HG03175 (cell line): ENCODE measurements around the gene PEX1.
"Not testable (repeated sequence)": the region's sequence is repeated elsewhere in the genome, so short reads cannot be mapped to it uniquely, and the experiment has no call there.

ENCODE experiments used
- ATAC-seq: cut with Tn5 transposase; IDR thresholded peaks from one replicate; pipeline ENCODE4 v1.9.1; 2021; ENCODE audit warnings: mild to moderate bottlenecking, moderate library complexity; ENCODE audit not compliant: unreplicated experiment

PEX1 gene

DNA sequence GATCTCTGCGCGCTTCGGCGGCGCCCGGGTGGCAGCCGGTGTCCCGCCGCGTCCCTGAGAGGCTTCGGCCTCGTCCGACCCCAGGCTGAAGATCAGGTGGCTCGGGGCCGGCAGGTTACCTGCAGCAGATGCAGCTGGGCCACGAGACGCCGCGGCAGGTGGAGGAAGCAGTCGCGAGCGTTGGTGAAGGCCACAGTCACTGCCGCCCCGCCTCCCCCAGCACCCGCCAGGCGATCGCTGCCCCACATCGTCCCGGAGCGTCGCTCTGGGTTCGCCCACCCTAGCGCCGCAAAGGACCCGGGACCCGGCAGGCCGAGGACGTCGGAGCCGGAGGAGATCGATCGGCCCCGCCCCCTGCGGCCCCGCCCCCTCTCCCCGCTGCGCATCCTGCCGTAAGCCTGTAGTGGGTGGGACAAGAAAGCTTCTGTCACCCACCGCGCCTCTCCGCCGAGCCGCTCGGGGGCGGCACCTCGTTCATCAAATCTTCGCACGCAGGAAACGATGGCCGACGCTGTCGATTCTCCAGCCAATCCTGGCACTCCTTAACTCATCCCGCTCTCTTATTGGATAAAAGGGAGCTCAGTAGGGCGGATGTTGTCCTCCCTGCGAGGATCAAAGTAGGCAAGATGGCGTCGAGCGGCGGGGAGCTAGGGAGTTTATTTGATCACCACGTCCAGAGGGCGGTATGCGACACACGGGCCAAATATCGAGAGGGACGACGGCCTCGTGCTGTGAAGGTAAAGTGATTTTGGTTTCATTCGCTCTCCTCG, at the start of gene PEX1, which contains the start of gene RBM48:
Gene PEX1 (minus strand): TSS at position 333 of the 770 bp plus-strand sequence. CDS start 85 bp downstream, at position 248.
Gene RBM48 (plus strand): TSS at position 608 of the 770 bp plus-strand sequence. CDS start 19 bp downstream, at position 627.
- ATAC-seq = peak; percentile 93

DNA sequence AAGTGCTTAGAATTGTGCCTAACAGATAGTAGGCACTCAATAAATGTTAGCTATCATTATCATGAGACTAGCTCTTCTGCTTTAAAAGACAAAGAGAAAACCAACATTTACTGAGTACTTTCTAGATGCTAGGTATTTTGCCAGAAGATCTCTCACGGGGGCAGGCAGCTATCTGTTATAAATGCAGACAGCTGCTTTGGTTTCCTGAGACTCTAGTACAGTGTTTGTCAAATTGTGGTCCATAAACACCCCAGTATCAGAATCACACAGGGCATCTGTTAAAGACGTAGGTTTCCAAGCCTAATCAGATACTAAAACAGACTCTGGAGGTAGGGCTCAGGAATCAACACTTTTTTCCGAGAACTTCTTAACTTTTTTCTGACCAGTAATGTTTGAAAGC, 48.0 kb upstream of the PEX1 start:
- ATAC-seq = no peak

DNA sequence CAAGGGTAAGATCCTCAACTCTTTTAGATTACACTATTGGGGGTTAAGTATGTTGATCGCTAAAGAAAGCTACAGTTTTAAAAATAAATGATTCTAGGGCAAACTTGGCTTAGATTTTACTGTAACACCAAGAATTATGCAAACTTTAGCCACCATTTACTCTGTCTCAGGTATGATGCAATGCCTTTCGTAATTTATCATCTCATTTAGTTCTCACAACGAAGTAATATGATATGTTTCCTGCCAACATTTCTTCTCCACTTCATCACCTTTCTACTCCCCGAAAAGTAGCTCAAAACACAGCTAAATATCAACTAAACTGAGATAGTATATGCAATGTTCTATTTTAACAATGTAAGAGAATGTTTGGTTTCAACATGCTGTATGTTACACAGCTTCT, 40.8 kb upstream of the PEX1 start:
- no peak for ATAC-seq

DNA sequence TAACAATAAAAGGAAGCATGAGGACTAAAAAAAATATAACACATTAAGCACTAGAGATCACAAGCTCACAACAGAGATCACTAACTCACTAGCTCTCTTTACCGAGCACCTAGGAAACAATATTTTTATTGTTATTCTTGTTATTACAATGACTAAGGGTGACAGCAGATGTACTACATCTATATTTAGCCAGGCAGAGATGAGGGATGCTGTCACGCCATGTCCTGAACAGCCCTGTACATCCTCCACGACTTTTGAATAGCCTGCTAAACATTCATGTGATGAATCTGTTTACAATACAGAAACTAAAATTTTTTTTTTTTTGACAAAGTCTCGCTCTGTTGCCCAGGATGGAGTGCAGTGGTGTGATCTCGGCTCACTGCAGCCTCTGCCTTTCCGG, 39.1 kb upstream of the PEX1 start:
- ATAC-seq = no peak

GRCh38 chr7:92563345-92563744, 35.0 kb upstream of the PEX1 start:
- no peak for ATAC-seq

DNA sequence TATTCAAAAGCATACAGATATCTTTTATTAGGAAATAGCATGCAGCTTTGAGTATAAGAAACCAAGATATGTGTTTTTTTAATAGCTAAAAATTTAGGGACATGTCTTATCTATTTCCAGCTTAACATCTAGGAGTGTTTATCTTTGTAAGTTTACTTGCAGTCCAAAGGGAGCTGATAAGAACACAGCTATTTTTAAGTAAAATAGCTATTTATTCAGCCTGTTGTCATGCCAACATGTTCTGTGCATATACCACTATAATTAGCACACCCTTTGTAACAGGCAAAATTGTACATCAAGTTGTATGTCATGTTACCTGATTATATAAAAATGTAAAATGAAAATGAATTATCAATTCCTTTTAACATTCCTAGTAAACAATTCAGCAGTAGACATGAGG, 32.3 kb upstream of the PEX1 start:
- no peak for ATAC-seq

DNA sequence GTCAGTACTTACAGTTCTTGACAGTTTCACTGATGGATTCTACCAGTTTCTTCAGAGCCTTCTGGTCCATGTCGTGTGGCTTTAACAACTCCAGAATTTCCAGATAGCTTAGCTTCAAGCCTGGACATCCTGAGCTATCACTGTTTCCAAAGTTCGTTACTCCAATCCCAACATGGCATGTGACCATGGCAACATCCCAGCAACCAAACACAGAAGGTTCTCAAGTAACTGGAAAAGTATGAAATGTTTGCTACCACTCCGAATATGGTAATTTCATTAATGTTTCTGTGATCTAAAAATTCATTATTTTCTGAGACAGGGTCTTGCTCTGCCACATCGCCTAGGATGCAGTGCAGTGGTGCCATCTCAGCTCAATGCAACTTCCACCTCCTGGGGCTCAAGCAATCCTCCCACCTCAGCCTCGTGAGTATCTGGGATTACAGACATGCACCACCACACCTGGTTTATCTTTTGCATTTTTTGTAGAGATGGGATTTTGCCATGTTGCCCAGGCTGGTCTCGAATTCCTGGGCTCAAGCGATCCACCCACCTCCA, 29.6 kb upstream of the PEX1 start:
- no peak for ATAC-seq

GRCh38 chr7:92557249-92557648, 28.9 kb upstream of the PEX1 start:
- ATAC-seq = no peak

- no peak for ATAC-seq
Measured at GRCh38 chr7:92550194-92550593, 21.9 kb upstream of the PEX1 start.

DNA sequence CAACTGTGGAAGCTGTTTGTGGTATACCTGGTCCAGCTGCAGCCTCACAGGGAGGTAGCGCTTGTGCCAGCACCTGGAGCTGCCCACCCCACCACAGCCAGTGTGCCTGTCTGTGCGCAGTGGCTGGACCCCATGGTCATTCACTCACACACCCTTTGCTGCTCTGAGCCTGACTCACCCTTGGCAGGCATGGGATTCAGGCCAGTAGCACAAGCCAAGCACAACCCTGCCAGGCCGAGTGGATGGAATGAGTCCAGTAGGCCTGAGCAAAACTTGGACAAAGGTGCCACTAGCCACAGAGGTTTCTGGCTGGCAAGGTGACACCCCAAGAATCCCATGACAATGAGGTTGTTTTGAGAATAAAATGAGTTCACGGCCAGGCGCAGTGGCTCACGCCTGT, 19.3 kb upstream of the PEX1 start:
- ATAC-seq = no peak

- no peak for ATAC-seq
Measured at GRCh38 chr7:92546856-92547497, 18.7 kb upstream of the PEX1 start.

- not testable (repeated sequence) for ATAC-seq
Measured at GRCh38 chr7:92545116-92545515, 16.8 kb upstream of the PEX1 start.

DNA sequence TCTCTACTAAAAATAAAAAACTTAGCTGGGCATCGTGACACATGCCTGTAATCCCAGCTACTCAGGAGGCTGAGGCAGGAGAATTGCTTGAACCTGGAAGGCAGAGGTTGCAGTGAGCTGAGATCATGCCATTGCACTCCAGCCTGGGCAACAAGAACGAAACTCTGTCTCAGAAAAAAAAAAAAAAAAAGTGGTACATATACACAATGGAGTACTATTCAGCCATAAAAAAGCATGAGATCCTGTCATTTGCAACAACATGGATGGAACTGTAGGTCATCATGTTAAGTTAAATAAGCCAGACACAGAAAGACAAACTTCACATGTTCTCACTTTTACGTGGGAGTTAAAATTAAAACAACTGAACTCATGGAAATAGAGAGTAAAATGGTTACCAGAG, 15.2 kb upstream of the PEX1 start:
- not testable (repeated sequence) for ATAC-seq

GRCh38 chr7:92534572-92534971, 6.3 kb upstream of the PEX1 start:
- ATAC-seq = no peak

DNA sequence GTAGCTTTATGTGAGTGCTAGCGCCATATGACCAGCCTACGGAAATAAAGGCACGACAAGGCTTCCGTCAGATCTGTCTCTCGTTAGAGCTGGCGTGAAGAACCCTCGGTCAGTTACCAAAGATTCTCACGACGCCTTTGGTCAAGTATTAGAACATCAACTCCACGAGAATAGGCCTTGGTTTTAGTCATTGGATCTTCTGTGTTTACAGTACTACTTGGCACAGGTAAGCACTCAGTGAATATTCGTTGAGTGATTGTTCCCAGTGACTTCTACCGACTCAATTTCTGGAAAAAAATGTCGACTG, 591 bp upstream of the PEX1 start:
- no peak for ATAC-seq

GRCh38 chr7:92527300-92528187, 776 bp downstream of the PEX1 start:
- peak; percentile 38 for ATAC-seq

DNA sequence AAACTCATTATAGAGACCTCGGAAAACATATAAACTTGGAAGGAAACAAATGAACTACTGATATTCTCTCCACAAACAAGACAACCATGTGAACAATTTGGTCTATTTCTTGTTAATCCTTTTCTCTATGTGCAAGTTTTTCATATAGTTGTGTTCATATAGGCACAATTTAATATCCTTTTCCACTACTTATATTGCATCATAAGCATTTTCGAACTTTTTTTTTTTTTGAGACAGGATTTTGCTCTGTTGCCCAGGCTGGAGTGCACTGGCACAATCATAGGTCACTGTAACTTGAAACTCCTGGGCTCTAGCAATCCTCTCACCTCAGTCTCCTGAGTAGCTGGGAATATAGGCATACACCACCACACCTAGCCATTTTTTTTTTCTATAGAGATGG, 5.2 kb downstream of the PEX1 start:
- no peak for ATAC-seq

DNA sequence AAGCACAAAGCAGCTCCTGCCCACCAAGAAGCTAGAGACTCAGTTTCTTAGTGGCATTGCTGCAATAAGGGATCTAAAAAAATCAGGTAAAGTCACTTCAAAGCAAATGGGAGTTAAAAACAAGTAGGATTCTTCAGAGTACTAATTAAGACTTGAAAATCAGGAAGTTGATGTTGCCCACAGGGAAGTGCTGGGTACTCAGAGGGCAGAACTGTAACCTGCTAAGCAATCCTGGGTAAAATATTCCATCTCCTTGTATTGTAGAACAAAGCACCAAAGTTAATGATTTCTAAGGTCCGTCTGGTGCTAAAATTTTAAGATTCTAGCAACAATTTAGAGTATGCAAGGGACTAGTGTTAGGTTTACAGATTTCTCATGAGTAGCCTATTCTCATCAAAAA, 8.3 kb downstream of the PEX1 start:
- ATAC-seq = no peak

GRCh38 chr7:92517631-92518030, 10.7 kb downstream of the PEX1 start:
- ATAC-seq = no peak

DNA sequence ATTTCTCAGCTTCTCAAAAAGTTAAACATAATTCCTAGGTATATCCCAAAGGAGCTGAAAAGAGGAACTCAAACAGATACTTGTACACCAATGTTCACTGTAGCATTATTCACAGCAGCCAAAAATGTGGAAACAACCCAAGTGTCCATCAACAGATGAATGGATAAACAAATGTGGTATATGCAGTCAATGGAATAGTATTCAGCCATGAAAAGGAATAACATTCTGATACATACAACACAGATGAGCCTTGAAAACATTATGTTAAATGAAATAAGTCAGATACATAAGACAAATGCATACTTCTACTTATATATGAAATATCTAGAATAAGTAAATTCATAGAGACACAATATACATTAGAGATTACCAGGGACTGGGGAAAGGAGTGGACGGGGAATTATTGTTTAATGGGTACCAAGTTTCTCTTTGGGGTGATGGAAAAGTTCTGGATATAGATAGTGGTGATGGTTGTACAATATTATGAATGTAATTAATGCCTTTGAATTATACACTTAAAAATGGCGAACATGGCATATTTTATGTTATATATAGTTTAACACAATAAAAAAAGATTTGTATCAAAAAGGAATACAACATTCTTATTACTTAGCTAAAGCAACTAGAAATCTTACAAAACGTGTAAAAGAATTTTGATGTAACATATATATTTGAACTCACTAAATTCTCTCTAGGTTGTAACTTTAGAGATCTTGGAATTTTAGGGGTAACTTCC, 15.0 kb downstream of the PEX1 start:
- ATAC-seq = no peak

DNA sequence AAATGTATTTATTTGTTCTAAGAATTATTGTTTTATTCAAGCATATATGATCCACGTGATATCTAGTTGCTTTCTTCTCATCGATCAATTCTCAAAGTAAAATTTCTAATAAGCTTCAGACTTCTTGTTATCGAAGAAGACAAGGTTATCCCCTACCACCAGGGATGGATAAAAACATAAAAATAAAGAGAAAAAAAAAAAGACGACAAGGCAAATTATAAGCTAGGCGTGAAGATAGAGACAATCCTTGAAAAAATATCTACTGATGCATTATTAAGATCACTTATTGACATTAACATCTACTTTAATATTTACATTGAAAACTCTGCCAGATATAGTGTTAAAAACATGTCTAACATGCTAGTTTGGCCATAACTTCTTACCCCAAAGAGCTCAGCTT, 19.4 kb downstream of the PEX1 start:
- ATAC-seq = no peak
